ENCODE measurements around the gene ELP5. TPM values are rescaled to one million over a fixed set of nuclear protein-coding genes. Genes with fewer than 3 reads are reported as not detected.

ELP5 gene
- total RNA-seq, 1 donor from 2014 or later = 50.6 TPM

DNA sequence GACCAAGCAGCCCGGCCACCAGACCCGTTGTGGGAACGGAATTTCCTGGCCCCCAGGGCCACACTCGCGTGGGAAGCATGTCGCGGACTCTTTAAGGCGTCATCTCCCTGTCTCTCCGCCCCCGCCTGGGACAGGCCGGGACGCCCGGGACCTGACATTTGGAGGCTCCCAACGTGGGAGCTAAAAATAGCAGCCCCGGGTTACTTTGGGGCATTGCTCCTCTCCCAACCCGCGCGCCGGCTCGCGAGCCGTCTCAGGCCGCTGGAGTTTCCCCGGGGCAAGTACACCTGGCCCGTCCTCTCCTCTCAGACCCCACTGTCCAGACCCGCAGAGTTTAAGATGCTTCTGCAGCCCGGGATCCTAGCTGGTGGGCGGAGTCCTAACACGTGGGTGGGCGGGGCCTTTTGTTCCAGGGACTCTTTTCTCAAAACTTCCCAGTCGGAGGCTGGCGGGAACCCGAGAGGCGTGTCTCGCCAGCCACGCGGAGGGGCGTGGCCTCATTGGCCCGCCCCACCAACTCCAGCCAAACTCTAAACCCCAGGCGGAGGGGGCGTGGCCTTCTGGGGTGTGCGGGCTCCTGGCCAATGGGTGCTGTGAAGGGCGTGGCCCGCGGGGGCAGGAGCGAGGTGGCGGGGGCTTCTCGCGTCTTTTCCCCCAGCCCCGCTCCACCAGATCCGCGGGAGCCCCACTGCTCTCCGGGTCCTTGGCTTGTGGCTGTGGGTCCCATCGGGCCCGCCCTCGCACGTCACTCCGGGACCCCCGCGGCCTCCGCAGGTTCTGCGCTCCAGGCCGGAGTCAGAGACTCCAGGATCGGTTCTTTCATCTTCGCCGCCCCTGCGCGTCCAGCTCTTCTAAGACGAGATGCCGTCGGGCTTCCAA, 29.3 kb downstream of the ELP5 start, which contains the start of gene SLC2A4:
Gene SLC2A4 (plus strand): TSS at position 645 of the 879 bp plus-strand sequence. CDS start 217 bp downstream, at position 862.
- intact Hi-C loops (cut with micrococcal nuclease) = loop anchor here (1.0 to 5.0 kb wide), 5 partner anchors 19 to 234 kb away; partner anchors contain the start of genes CLDN7, EIF5A, NEURL4 and TMEM102

DNA sequence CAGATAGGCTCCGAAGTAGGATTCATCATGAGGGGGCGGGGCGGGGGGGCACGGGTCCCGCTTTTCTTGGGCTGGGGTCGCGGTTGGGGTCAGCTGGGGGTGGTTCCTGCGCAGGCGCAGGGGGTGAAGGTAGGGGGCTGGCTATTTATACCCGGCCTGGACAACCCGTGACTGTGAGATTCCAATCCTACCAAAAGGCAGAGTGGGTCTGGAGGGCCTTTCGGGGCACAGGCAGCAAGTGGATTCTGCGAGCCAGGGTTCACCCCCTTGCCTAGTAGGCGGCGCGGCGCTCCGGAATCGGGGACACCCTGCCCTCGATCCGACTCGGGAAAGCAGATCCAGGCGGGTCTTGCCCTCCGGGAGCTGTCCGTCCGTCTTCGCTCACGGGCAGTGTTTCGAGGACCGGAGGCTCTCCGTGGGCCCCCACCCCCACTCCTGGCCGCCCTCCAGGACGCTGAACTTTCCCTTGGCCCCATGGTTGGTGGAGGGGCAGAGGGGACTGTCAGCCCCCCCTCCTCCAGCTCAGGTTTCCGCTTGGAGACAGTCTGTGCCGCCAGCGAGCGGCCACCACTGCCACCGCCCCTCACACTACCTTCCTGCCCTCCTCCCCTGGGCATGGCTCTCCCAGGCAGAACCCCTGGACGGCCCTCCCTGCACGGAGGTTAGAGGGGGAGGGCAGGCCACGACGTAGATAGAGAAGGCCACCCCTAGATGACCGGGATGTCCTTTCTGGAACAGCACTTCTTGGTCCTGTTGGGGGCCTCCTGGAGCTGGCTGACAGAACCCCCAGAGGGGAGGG, 30.1 kb downstream of the ELP5 start:
- intact Hi-C loops (cut with micrococcal nuclease) = loop anchor here (1.0 to 5.0 kb wide), 5 partner anchors 19 to 235 kb away; partner anchors contain the start of genes CLDN7, EIF5A, NEURL4 and TMEM102

DNA sequence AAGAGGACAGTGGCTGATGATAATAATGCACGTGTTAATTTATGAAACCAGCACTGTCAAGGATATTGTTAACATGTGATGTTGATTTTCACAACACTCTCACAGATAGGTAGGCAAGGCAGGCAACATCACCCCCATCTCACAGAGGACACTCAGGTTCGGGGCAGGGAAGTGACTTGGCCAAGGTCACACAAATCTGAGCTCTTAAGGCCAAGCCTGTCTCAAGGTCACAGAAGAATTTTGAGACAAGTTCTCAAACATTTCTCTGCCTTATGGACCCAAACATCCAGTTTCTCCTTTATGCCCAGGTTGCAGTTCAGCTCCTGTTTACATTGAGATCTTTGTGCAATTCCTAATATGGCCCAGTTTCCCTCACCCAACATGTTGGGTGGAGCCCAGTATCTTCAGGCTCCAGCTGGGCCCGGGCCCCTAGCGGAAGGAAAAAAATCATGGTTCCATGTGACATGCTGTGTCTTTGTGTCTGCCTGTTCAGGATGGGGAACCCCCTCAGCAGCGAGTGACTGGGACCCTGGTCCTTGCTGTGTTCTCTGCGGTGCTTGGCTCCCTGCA, 30.8 kb downstream of the ELP5 start:
- intact Hi-C loops (cut with micrococcal nuclease) = loop anchor here (5.0 kb wide), 1 partner anchor 236 kb away; no protein-coding TSS in a partner anchor

DNA sequence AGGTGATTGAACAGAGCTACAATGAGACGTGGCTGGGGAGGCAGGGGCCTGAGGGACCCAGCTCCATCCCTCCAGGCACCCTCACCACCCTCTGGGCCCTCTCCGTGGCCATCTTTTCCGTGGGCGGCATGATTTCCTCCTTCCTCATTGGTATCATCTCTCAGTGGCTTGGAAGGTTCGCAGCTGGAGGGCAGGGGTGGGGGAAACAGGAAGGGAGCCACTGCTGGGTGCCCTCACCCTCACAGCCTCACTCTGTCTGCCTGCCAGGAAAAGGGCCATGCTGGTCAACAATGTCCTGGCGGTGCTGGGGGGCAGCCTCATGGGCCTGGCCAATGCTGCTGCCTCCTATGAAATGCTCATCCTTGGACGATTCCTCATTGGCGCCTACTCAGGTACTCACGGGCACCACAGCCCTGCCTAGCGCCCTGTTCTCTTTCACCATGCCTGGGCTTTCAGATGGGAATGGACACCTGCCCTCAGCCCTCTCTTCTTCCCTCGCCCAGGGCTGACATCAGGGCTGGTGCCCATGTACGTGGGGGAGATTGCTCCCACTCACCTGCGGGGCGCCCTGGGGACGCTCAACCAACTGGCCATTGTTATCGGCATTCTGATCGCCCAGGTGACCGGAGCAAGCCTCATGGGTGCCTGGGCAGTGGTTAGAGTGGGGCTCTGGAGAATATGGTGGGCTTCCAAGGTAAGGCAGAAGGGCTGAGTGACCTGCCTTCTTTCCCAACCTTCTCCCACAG, 31.6 kb downstream of the ELP5 start:
- intact Hi-C loops (cut with micrococcal nuclease) = loop anchor here (5.0 kb wide), 1 partner anchor 236 kb away; no protein-coding TSS in a partner anchor

DNA sequence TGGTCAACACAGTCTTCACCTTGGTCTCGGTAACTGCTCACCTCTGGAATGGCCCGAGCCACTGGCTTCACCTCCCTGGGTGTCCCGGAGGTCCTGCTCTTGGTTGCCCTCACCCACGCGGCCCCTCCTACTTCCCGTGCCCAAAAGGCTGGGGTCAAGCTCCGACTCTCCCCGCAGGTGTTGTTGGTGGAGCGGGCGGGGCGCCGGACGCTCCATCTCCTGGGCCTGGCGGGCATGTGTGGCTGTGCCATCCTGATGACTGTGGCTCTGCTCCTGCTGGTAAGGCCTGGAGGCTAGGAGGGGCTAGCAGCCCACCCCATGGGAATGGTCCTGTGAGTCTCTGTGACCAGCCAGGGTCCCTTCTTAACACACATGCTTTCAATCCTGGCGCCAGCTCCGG, 32.9 kb downstream of the ELP5 start:
- intact Hi-C loops (cut with micrococcal nuclease) = loop anchor here (5.0 kb wide), 1 partner anchor 238 kb away; no protein-coding TSS in a partner anchor

DNA sequence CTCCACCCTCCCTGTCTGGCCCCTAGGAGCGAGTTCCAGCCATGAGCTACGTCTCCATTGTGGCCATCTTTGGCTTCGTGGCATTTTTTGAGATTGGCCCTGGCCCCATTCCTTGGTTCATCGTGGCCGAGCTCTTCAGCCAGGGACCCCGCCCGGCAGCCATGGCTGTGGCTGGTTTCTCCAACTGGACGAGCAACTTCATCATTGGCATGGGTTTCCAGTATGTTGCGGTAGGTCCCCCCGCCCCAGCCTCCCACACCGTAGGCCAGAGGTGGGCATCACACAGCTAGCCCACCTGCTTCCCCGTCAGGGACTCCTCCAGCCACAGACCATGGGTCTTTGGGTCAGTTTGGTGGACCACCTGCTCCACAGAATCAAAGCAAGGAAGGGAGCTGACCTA, 33.7 kb downstream of the ELP5 start:
- intact Hi-C loops (cut with micrococcal nuclease) = no loop called here

- intact Hi-C loops (cut with micrococcal nuclease) = loop anchor here (10.0 kb wide), 1 partner anchor 155 kb away; no protein-coding TSS in a partner anchor
Measured at GRCh38 chr17:7289256-7290032, 37.4 kb downstream of the ELP5 start.

DNA sequence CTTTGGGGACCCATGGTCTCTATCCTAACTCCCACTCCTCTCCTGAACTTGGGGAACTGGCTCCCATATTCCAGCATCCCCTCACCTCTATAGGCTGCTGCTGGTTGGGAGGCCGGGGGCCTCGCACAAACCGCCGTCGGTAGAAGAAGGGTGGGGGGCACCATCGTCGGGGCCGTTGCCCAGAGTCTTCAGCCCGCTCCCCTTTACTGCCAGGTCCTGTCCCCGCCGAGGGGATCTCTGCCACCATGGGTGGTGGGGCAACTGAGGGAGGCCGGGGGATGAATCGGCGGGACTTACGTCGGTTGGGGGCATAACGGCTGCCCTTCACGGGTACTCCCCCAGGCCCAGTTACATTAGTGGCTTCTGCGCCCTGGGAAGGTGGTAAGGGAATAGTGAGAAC, 38.2 kb downstream of the ELP5 start:
- intact Hi-C loops (cut with micrococcal nuclease) = loop anchor here (10.0 kb wide), 1 partner anchor 155 kb away; no protein-coding TSS in a partner anchor

- intact Hi-C loops (cut with micrococcal nuclease) = loop anchor here (10.0 kb wide), 1 partner anchor 156 kb away; no protein-coding TSS in a partner anchor
Measured at GRCh38 chr17:7290685-7291084, 38.7 kb downstream of the ELP5 start.

GRCh38 chr17:7292194-7292593, 40.2 kb downstream of the ELP5 start:
- intact Hi-C loops (cut with micrococcal nuclease) = loop anchor here (10.0 kb wide), 1 partner anchor 157 kb away; no protein-coding TSS in a partner anchor

DNA sequence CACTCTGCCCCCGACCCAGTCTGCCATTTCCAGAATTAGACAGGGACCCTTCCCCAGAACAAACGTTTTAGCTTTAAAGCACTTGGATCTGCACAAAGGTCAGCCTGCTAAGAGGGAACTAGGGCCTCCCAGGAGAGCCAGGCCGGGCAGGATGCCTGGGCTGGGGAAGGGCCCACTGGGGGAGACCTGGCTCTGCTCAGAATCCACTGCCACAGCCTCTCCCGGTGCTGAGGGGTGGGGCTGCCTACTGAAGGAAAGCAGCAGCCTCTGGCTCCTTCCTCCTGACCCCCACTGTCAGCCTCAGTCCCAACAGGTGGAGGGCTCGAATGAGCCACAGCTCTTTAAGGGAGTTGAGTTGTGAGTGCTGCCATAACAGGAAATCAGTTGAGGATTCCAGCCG, 40.7 kb downstream of the ELP5 start:
- intact Hi-C loops (cut with micrococcal nuclease) = loop anchor here (10.0 kb wide), 1 partner anchor 158 kb away; no protein-coding TSS in a partner anchor

DNA sequence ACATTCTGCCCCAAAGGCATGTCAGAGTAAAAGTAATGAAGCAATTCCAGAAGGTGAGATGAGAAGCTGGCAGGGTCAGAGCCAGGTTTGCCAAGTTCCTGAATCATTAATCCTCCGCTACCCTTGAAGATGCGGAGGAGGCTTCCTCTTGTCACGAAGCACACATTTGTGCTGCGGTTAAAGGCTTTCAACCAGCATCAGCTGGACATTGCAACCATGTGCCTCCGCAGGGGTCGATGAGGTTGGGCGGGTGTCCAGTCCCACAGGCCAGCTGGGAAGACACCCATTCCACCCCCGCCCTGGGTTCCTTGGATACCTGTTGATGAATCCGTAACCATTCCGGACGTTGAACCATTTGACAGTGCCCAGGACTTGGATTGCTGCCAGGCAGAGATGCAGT, 41.1 kb downstream of the ELP5 start:
- intact Hi-C loops (cut with micrococcal nuclease) = loop anchor here (10.0 kb wide), 1 partner anchor 158 kb away; no protein-coding TSS in a partner anchor

DNA sequence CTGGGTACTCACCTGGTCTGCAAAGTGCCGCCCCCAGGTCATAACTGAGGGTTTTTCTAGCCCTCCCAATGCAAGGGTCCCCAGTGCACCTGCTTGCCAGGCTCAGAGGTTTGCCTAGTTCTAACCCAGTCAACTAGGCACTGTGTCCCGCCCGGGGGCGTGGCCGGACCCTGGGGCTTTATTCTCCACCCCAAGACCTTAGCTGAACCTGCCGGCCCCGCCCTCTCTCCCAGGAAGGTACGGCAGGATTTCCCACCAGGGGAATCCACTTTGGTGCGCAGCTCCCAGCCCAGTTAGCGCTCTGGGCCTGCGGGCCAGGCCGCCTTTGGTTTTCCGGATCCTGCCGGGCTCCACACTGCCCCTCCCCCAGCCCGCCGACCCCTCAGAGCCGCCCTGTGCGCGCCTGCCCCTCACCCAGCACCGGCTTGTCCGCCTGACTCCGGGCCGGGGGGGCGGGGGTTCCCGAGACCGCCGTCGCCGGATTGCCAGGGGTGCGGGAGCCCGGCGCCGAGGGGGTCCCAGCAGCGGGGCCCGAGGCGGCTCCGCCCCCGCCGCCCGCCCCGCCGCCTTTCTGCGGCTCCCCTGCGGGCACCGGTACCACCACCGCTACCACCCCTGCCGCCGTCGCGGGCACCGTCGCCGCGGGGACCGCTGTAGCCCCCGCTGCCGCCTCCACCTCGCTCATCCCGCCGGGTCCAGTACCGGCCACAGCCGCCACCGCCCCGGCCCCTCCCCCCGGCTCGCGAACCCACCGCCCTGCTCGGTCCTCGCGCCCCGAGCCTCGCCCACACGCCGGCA, 42.0 kb downstream of the ELP5 start:
- intact Hi-C loops (cut with micrococcal nuclease) = loop anchor here (1.0 to 10.0 kb wide), 3 partner anchors 13 to 159 kb away; partner anchors contain the start of genes ACAP1 and EIF5A

DNA sequence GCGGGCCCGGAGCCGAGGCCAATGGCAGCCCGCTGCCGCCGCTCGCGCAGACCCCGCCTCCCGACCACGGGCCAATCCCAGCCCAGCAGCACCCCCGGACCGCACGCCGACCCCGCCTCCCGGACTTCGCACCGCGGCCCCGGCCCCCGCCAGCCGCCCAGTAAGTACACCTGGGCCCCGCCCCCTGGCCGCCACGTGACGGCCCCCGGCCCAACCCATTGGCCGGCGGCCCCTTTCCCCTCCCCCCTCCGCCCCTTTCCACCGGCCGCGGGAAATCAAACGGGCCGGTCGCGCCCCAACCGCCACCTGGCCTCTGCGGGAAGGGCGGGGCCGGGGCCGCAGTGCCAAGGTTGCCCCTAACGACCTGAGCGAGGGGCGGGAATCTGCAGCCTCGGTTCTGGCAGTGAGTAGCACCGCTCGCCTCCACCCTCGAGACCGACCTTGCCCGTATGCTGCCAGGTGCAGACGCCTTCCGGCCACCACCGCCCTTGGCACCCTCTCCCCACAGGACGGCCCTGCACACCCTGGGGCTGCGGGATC, 42.7 kb downstream of the ELP5 start, which contains the start of gene YBX2:
Gene YBX2 (minus strand): TSS at position 26 of the 540 bp plus-strand sequence. CDS start 139 bp downstream, outside the sequence.
- intact Hi-C loops (cut with micrococcal nuclease) = loop anchor here (1.0 to 10.0 kb wide), 3 partner anchors 13 to 160 kb away; partner anchors contain the start of genes ACAP1 and EIF5A

- intact Hi-C loops (cut with micrococcal nuclease) = loop anchor here (1.0 to 10.0 kb wide), 5 partner anchors 15 to 250 kb away; partner anchors contain the start of gene ELP5
Measured at GRCh38 chr17:7295230-7296180, 43.5 kb downstream of the ELP5 start.

DNA sequence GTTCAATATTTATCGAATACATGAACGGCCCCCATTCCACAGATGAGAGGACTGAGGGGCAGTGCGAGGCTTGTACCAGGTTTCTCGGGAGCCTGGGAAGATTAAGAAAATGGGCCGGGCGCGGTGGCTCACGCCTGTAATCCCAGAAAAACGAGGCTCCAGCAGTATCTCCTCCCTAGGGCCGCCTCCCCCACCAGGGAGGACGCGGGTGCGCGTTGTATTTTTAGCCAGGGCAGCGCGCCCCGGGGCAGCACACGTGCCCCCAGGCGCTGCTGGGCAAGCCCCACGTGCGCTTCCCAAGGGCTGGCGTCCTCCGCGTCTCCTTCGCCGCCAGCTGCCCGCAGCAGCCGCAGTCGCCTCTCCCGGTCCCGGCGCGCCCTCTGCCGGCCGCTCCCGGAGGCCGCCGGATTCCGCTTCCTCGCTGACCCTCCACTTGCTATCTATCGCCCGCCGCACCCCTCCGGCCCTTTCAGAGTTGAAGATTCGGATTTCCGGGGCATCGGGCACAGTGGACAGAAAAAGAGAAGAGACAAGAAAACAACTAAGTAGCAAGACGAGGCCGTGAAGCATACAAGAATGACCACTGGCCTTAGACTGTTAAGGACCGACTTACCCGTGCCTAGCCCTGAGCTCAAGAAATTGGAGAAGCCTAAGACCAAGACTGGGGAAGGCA, 44.3 kb downstream of the ELP5 start:
- intact Hi-C loops (cut with micrococcal nuclease) = loop anchor here (1.0 to 10.0 kb wide), 5 partner anchors 16 to 251 kb away; partner anchors contain the start of gene ELP5
